Loucy (cell line): ENCODE data around the gene ABHD13.

Experiments
- H2AFZ ChIP-seq: fragments of 200-600 bp; sonication (generic); 2 replicates; pipeline ENCODE4 v1.6.0; 2016; ENCODE audit warnings: antibody characterized with exemption, mild to moderate bottlenecking, low read length, moderate library complexity
- H3F3A ChIP-seq: fragments of 200-600 bp; 2 replicates; pipeline ENCODE4 v1.6.0; 2016; ENCODE audit warnings: antibody characterized with exemption, low read depth, mild to moderate bottlenecking
- H3K27me3 ChIP-seq: fragments of 200-600 bp; sonication (generic); 2 replicates; pipeline ENCODE4 v1.6.1; 2014; ENCODE audit warnings: low read length, mild to moderate bottlenecking; ENCODE audit not compliant: insufficient read depth, poor library complexity, severe bottlenecking
- H3K36me3 ChIP-seq: fragments of 200-600 bp; sonication (generic); 2 replicates; pipeline ENCODE4 v1.6.1; 2016; ENCODE audit warnings: low read length; ENCODE audit not compliant: insufficient read depth
- H3K4me1 ChIP-seq: fragments of 200-600 bp; sonication (generic); 2 replicates; pipeline ENCODE4 v1.5.1; 2014; ENCODE audit warnings: low read length, mild to moderate bottlenecking; ENCODE audit not compliant: insufficient read depth, poor library complexity, severe bottlenecking
- H3K4me2 ChIP-seq: fragments of 200-600 bp; sonication (generic); 2 replicates; pipeline ENCODE4 v1.6.0; 2014; ENCODE audit warnings: antibody characterized with exemption, low read length, low read depth, mild to moderate bottlenecking; ENCODE audit not compliant: poor library complexity, severe bottlenecking
- H3K4me3 ChIP-seq: fragments of 200-600 bp; sonication (generic); 2 replicates; pipeline ENCODE4 v1.5.1; 2014; ENCODE audit warnings: low read length, mild to moderate bottlenecking, mixed read lengths; ENCODE audit not compliant: poor library complexity, severe bottlenecking
- H3K79me2 ChIP-seq: fragments of 200-600 bp; sonication (generic); 2 replicates; pipeline ENCODE4 v1.6.1; 2014; ENCODE audit warnings: low read length; ENCODE audit not compliant: insufficient read depth
- H3K9ac ChIP-seq: fragments of 200-600 bp; sonication (generic); 2 replicates; pipeline ENCODE4 v1.6.0; 2014; ENCODE audit warnings: mild to moderate bottlenecking, low read depth, low read length, moderate library complexity; ENCODE audit not compliant: poor library complexity, severe bottlenecking
- H3K9me2 ChIP-seq: fragments of 200-600 bp; sonication (generic); replicated peaks from 2 replicates; pipeline ENCODE4 v1.6.1; 2016; ENCODE audit warnings: low read depth, low read length, mixed read lengths
- H3K9me3 ChIP-seq: fragments of 200-600 bp; sonication (generic); 2 replicates; pipeline ENCODE4 v1.6.1; 2014; ENCODE audit warnings: mild to moderate bottlenecking, antibody characterized with exemption, low read length, low read depth; ENCODE audit not compliant: insufficient read depth
- H4K20me1 ChIP-seq: fragments of 200-600 bp; sonication (generic); 2 replicates; pipeline ENCODE4 v1.6.0; 2014; ENCODE audit warnings: antibody characterized with exemption, low read length, mild to moderate bottlenecking; ENCODE audit not compliant: insufficient read depth, poor library complexity, severe bottlenecking
- EZH2phosphoT487 ChIP-seq: fragments of 200-600 bp; IDR thresholded peaks from 2 replicates; pipeline ENCODE4 v1.6.1; 2018; ENCODE audit warnings: antibody characterized with exemption, mild to moderate bottlenecking, moderate library complexity, borderline replicate concordance
- TF ChIP-seq, protein P1 (sequence below): fragments of 200-600 bp; sonication (generic); conservative IDR thresholded peaks from 2 replicates; pipeline ENCODE4 v1.5.1; 2014; ENCODE audit warnings: mild to moderate bottlenecking, antibody characterized with exemption, low read length

ABHD13 gene

DNA sequence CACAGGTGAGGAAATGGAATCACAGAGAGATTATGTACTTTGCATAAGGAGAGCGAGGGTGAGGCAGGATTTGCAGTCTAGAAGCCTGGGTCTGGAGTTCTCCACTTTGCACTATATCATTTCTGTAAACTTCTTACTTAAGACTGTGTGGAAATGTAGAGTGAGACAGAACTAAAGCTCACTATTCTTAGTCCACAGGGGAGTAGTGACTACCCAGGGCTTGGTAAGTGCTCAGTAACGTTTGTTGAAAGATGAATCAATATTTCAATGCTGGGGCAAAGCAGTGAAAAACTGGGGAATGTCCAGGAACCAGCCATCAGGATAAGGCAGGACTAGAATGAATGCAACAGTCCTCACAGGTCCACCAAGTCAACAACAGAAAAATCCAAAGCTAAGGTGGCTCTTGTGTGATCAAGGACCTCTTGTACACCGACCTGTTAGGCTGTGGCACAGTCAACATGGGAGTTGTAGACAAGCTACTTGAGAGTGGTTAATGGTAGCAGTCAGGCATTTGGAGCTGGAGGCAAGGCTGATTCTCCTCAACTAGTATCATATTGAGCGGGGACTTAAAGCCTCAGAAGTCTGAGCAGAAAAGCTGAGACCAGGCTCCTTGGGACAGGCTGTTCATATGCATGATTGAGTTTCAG is 50.4 kb downstream of the ABHD13 start:
- H3K9ac ChIP-seq, result no peak overlapping the region
- no peaks in the 10 kb centered on the region for H3K36me3 ChIP-seq
- H4K20me1 ChIP-seq, result no peaks in the 10 kb centered on the region
- TF ChIP-seq, protein P1, sequence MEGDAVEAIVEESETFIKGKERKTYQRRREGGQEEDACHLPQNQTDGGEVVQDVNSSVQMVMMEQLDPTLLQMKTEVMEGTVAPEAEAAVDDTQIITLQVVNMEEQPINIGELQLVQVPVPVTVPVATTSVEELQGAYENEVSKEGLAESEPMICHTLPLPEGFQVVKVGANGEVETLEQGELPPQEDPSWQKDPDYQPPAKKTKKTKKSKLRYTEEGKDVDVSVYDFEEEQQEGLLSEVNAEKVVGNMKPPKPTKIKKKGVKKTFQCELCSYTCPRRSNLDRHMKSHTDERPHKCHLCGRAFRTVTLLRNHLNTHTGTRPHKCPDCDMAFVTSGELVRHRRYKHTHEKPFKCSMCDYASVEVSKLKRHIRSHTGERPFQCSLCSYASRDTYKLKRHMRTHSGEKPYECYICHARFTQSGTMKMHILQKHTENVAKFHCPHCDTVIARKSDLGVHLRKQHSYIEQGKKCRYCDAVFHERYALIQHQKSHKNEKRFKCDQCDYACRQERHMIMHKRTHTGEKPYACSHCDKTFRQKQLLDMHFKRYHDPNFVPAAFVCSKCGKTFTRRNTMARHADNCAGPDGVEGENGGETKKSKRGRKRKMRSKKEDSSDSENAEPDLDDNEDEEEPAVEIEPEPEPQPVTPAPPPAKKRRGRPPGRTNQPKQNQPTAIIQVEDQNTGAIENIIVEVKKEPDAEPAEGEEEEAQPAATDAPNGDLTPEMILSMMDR, result no peak
- no peak for TF ChIP-seq EZH2phosphoT487
- H3K4me3 ChIP-seq, result no peak overlapping the region
- H3K9me2 ChIP-seq, result no peaks in the 10 kb centered on the region
- H3K4me2 ChIP-seq, result no peak overlapping the region
- no peaks in the 10 kb centered on the region for H3K9me3 ChIP-seq
- H3K79me2 ChIP-seq, result no peaks in the 10 kb centered on the region
- peaks cover 27% of the 10 kb centered on the region for H3K4me1 ChIP-seq
- no peak overlapping the region for H2AFZ ChIP-seq
- no peaks in the 10 kb centered on the region for H3K27me3 ChIP-seq
- no peaks in the 10 kb centered on the region for H3F3A ChIP-seq

DNA sequence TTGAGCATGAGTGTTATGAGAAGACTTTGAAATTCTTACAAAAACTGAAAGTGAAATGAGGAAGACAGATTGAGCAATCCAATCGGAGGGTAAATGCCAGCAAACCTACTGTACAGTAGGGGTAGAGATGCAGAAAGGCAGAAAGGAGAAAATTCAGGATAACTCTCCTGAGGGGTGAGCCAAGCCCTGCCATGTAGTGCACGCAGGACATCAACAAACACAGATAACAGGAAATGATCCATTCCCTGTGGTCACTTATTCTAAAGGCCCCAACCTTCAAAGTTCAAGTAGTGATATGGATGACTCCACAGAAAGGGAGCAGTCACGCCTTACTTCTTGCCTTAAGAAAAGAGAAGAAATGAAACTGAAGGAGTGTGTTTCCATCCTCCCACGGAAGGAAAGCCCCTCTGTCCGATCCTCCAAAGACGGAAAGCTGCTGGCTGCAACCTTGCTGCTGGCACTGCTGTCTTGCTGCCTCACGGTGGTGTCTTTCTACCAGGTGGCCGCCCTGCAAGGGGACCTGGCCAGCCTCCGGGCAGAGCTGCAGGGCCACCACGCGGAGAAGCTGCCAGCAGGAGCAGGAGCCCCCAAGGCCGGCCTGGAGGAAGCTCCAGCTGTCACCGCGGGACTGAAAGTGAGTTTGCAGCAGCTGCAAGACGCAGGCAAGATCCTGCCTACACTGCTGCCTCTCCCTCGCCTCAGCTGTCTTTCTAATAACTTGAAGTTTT is 51.6 kb downstream of the ABHD13 start, which contains the start of gene TNFSF13B:
TNFSF13B (plus strand) TSS at position 118 of the 728 bp plus-strand sequence; CDS start at position 296, 178 bp downstream.
- H2AFZ ChIP-seq, result peak within 1 kb of the TSS; percentile 93
- peak within 1 kb of the TSS; percentile 63 for H3K4me3 ChIP-seq
- H3K9ac ChIP-seq, result peak within 1 kb of the TSS; percentile 44

DNA sequence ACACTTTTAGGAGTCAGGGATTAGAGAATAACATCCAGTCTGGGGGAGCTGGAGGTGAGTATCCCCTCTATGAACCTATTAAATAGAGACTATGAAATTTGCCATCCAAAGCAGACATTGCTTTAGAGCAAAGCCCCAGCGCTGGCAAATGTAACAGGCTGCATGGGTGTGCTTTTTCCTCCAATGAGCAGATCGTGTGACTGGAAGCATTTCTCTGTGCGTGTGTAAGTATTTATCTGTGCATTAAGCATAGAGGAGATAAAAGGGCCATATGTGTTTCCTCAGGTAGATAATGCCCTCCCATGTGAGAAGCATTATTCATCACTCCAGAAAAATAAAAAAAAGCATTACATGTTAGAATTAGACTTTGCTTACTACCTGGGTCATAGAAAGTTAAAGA is 52.2 kb downstream of the ABHD13 start:
- no peaks in the 10 kb centered on the region for H3K79me2 ChIP-seq
- no peaks in the 10 kb centered on the region for H3K36me3 ChIP-seq
- peak overlapping the region; percentile 64 for H3K4me2 ChIP-seq
- H3K4me1 ChIP-seq, result peaks cover 27% of the 10 kb centered on the region
- H3K27me3 ChIP-seq, result no peaks in the 10 kb centered on the region
- peak overlapping the region; percentile 93 for H2AFZ ChIP-seq
- no peaks in the 10 kb centered on the region for H3F3A ChIP-seq
- peak overlapping the region; percentile 44 for H3K9ac ChIP-seq
- peak overlapping the region; percentile 63 for H3K4me3 ChIP-seq
- no peaks in the 10 kb centered on the region for H3K9me3 ChIP-seq
- TF ChIP-seq, protein P1, result no peak
- TF ChIP-seq EZH2phosphoT487, result no peak
- H4K20me1 ChIP-seq, result no peaks in the 10 kb centered on the region
- no peaks in the 10 kb centered on the region for H3K9me2 ChIP-seq

More for the DNA sequence above, 51.6 kb downstream of the ABHD13 start, which contains the start of gene TNFSF13B:
- Histone ChIP-seq H3K27me3 (no peaks in the 10 kb centered on the region), H3K4me1 (peaks cover 27% of the 10 kb centered on the region), H3K4me2 (peak within 1 kb of the TSS; percentile 64), H3K9me2 (no peaks in the 10 kb centered on the region), H3K36me3 (no peaks in the 10 kb centered on the region), H3K79me2 (no peaks in the 10 kb centered on the region), H4K20me1 (no peaks in the 10 kb centered on the region), H3F3A (no peaks in the 10 kb centered on the region), H3K9me3 (no peaks in the 10 kb centered on the region)
- TF ChIP-seq, protein P1, result peak; percentile 31; the same call in 1 of the 2 replicates
- no peak for TF ChIP-seq EZH2phosphoT487
